Skeletal muscle tissue (tissue), 4 donors: ENCODE results near the gene NOL3. TPM values are rescaled to one million over a fixed set of nuclear protein-coding genes. Genes with fewer than 3 reads are reported as not detected.

Source experiments
- H3K27ac ChIP-seq: one replicate; pipeline ENCODE4 v1.7.0; 2013; ENCODE audit warnings: mild to moderate bottlenecking, low read depth, low read length, inconsistent platforms
- H3K27me3 ChIP-seq, 3 donors: one replicate each; pipeline ENCODE4 v1.7.0; 2013; ENCODE audit warnings: low read length in 3 of 3; ENCODE audit not compliant: control insufficient read depth in 3 of 3, insufficient read depth in 3 of 3
- H3K36me3 ChIP-seq, 3 donors: one replicate each; pipeline ENCODE4 v1.7.0; 2013; ENCODE audit warnings: low read length in 3 of 3; ENCODE audit not compliant: control insufficient read depth in 3 of 3, insufficient read depth in 3 of 3
- H3K4me1 ChIP-seq, 3 donors: one replicate each; pipeline ENCODE4 v1.7.0; 2013; ENCODE audit warnings: low read length in 3 of 3, mild to moderate bottlenecking in 3 of 3; ENCODE audit not compliant: control insufficient read depth in 3 of 3, insufficient read depth in 3 of 3
- H3K4me3 ChIP-seq, 3 donors: one replicate each; pipeline ENCODE4 v1.7.0; 2013; ENCODE audit warnings: low read length in 3 of 3
- H3K9ac ChIP-seq, 3 donors: one replicate each; pipeline ENCODE4 v1.7.0; 2013; ENCODE audit warnings: low read length in 3 of 3, mild to moderate bottlenecking in 3 of 3, moderate library complexity in 2 of 3, low read depth in 1 of 3
- H3K9me3 ChIP-seq, 3 donors: one replicate each; pipeline ENCODE4 v1.7.0; 2013; ENCODE audit warnings: low read length in 3 of 3; ENCODE audit not compliant: control insufficient read depth in 3 of 3
- total RNA-seq: library from RNA; depleted of rRNA; stranded (reverse); fragments of >200 nt; gene quantifications from one replicate; pipeline ENCODE4 v1.2.3, GENCODE V29; 2014
- donor health status: Osteomylitis.

Gene NOL3
- total RNA-seq, 1 donor from 2014 or later, result 11.0 TPM

GRCh38 chr16:67146523-67147357 lies 23.6 kb upstream of the NOL3 start:
- Histone ChIP-seq H3K27ac (no peak overlapping the region), H3K36me3 (peaks cover 64 to 73% (median 67%) of the 10 kb centered on the region in 3 donors), H3K4me3 (no peak overlapping the region), H3K9ac (no peak overlapping the region), H3K4me1 (peaks cover 4 to 11% (median 9%) of the 10 kb centered on the region in 3 donors), H3K9me3 (no peaks in the 10 kb centered on the region), H3K27me3 (peaks cover 0 to 21% (median 17%) of the 10 kb centered on the region in 3 donors)

GRCh38 chr16:67147437-67148140 lies 22.7 kb upstream of the NOL3 start:
- peaks cover 4 to 11% (median 9%) of the 10 kb centered on the region in 3 donors for H3K4me1 ChIP-seq
- no peak overlapping the region for H3K4me3 ChIP-seq
- peaks cover 0 to 21% (median 17%) of the 10 kb centered on the region in 3 donors for H3K27me3 ChIP-seq
- H3K27ac ChIP-seq, result no peak overlapping the region
- no peak overlapping the region for H3K9ac ChIP-seq
- H3K9me3 ChIP-seq, result no peaks in the 10 kb centered on the region
- peaks cover 57 to 65% (median 59%) of the 10 kb centered on the region in 3 donors for H3K36me3 ChIP-seq

GRCh38 chr16:67148221-67148620 lies 22.1 kb upstream of the NOL3 start:
- Histone ChIP-seq H3K36me3 (peaks cover 51 to 60% (median 55%) of the 10 kb centered on the region in 3 donors), H3K27ac (no peak overlapping the region), H3K9ac (no peak overlapping the region), H3K9me3 (no peaks in the 10 kb centered on the region), H3K4me3 (no peak overlapping the region), H3K27me3 (peaks cover 0 to 21% (median 20%) of the 10 kb centered on the region in 3 donors), H3K4me1 (peaks cover 4 to 11% (median 9%) of the 10 kb centered on the region in 3 donors)

GRCh38 chr16:67148656-67149275 lies 21.6 kb upstream of the NOL3 start:
- Histone ChIP-seq H3K27ac (no peak overlapping the region), H3K9ac (no peak overlapping the region), H3K27me3 (peaks cover 0 to 21% (median 20%) of the 10 kb centered on the region in 3 donors), H3K4me1 (peaks cover 4 to 11% (median 9%) of the 10 kb centered on the region in 3 donors), H3K4me3 (no peak overlapping the region), H3K9me3 (no peaks in the 10 kb centered on the region), H3K36me3 (peaks cover 46 to 55% (median 50%) of the 10 kb centered on the region in 3 donors)

GRCh38 chr16:67149276-67150046 lies 20.9 kb upstream of the NOL3 start:
- Histone ChIP-seq H3K4me1 (peaks cover 4 to 11% (median 9%) of the 10 kb centered on the region in 3 donors), H3K27me3 (peaks cover 0 to 21% (median 20%) of the 10 kb centered on the region in 3 donors), H3K9ac (no peak overlapping the region), H3K36me3 (peaks cover 42 to 49% (median 44%) of the 10 kb centered on the region in 3 donors), H3K9me3 (no peaks in the 10 kb centered on the region), H3K27ac (no peak overlapping the region), H3K4me3 (no peak overlapping the region)

GRCh38 chr16:67150047-67150832 lies 20.1 kb upstream of the NOL3 start:
- Histone ChIP-seq H3K9me3 (no peaks in the 10 kb centered on the region), H3K36me3 (peaks cover 35 to 41% (median 37%) of the 10 kb centered on the region in 3 donors), H3K9ac (peak overlapping the region; percentile 61 to 68 (median 64)), H3K4me3 (peak overlapping the region; percentile 65 to 74 (median 67)), H3K27ac (peak overlapping the region; percentile 68), H3K4me1 (peaks cover 4 to 11% (median 11%) of the 10 kb centered on the region in 3 donors), H3K27me3 (peaks cover 0 to 21% (median 20%) of the 10 kb centered on the region in 3 donors)

GRCh38 chr16:67150833-67151396 lies 19.4 kb upstream of the NOL3 start, which contains the start of gene B3GNT9:
B3GNT9 (minus strand) TSS chr16:67150998; CDS start chr16:67150485, 513 bp downstream.
- Histone ChIP-seq H3K4me1 (peaks cover 9 to 15% (median 14%) of the 10 kb centered on the region in 3 donors), H3K9ac (peak within 1 kb of the TSS; percentile 61 to 68 (median 64)), H3K27me3 (peaks cover 0 to 21% (median 20%) of the 10 kb centered on the region in 3 donors), H3K4me3 (peak within 1 kb of the TSS; percentile 65 to 74 (median 67)), H3K9me3 (no peaks in the 10 kb centered on the region), H3K27ac (peak within 1 kb of the TSS; percentile 68), H3K36me3 (peaks cover 28 to 34% (median 30%) of the 10 kb centered on the region in 3 donors)

- Histone ChIP-seq H3K9me3 (no peaks in the 10 kb centered on the region), H3K36me3 (peaks cover 21 to 28% (median 24%) of the 10 kb centered on the region in 3 donors), H3K4me1 (peaks cover 9 to 15% (median 14%) of the 10 kb centered on the region in 3 donors), H3K27ac (peak overlapping the region; percentile 68), H3K9ac (peak overlapping the region in 1 of 3 donors; percentile 68), H3K27me3 (peaks cover 0 to 21% (median 20%) of the 10 kb centered on the region in 3 donors), H3K4me3 (peak overlapping the region in 1 of 3 donors; percentile 74)
Measured at GRCh38 chr16:67151431-67152097, 18.8 kb upstream of the NOL3 start.
